Stimulated activated CD4-positive, alpha-beta T cell treated with anti-CD3 and anti-CD28 coated beads, Interleukin-12 subunit alpha, Interleukin-12 subunit beta, amount 100 ng/mL, for 24 hours (primary cell): ENCODE measurements around the gene SLX4IP.

Experiments
- DNase-seq, 2 experiments: peaks; one replicate each; pipeline ENCODE4 v3.0.0-alpha.2; 2020; ENCODE audit warnings: low read depth in 2 of 2

Gene SLX4IP

GRCh38 chr20:10648651-10649050, 213.5 kb downstream of the SLX4IP start:
- DNase-seq, result no peak

GRCh38 chr20:10649080-10649796, 214.1 kb downstream of the SLX4IP start:
- DNase-seq, result no peak

GRCh38 chr20:10649797-10650160, 214.7 kb downstream of the SLX4IP start:
- DNase-seq, result no peak

GRCh38 chr20:10651227-10651990, 216.3 kb downstream of the SLX4IP start:
- DNase-seq, result no peak

- no peak for DNase-seq
Observed at GRCh38 chr20:10652185-10652584, 217.1 kb downstream of the SLX4IP start.

- DNase-seq, result no peak
Observed at GRCh38 chr20:10652660-10653261, 217.7 kb downstream of the SLX4IP start.

- no peak for DNase-seq
Observed at GRCh38 chr20:10653599-10654249, 218.6 kb downstream of the SLX4IP start.

- no peak for DNase-seq
Observed at GRCh38 chr20:10654250-10654610, 219.1 kb downstream of the SLX4IP start.

- DNase-seq, result no peak
Observed at GRCh38 chr20:10654630-10655029, 219.5 kb downstream of the SLX4IP start.

GRCh38 chr20:10655720-10656669, 220.9 kb downstream of the SLX4IP start:
- no peak for DNase-seq

GRCh38 chr20:10657453-10657852, 222.3 kb downstream of the SLX4IP start:
- DNase-seq, result no peak

- no peak for DNase-seq
Observed at GRCh38 chr20:10658051-10658823, 223.1 kb downstream of the SLX4IP start.

GRCh38 chr20:10658876-10659632, 223.9 kb downstream of the SLX4IP start:
- DNase-seq, result no peak

GRCh38 chr20:10659651-10660601, 224.8 kb downstream of the SLX4IP start:
- DNase-seq, result no peak

- no peak for DNase-seq
Observed at GRCh38 chr20:10660661-10661060, 225.6 kb downstream of the SLX4IP start.

GRCh38 chr20:10661261-10661660, 226.2 kb downstream of the SLX4IP start:
- no peak for DNase-seq

GRCh38 chr20:10662151-10662550, 227.0 kb downstream of the SLX4IP start:
- no peak for DNase-seq

GRCh38 chr20:10662661-10663458, 227.8 kb downstream of the SLX4IP start:
- DNase-seq, result no peak
